IMR-90 (cell line): Measurements from ENCODE around the gene CNTFR. TPM values are rescaled to one million over a fixed set of nuclear protein-coding genes. Genes with fewer than 3 reads are reported as not detected.

ENCODE experiments used
- ATAC-seq: fragments of 200-7000 bp; cut with Tn5 transposase; 2 replicates; pipeline ENCODE4 v1.9.1; 2020; ENCODE audit warnings: low read depth, mild to moderate bottlenecking, moderate library complexity
- BruUV-seq: library from RNA; stranded (reverse); fragments of 400-500 nt; replicated peaks from 2 replicates; lab custom pipeline; 2021; lab: Mats Ljungman, UMichigan
- CTCF ChIA-PET: fragments of 300-600 bp; formaldehyde crosslinking; extraction: SDS; loops from one replicate; lab custom pipeline; 2021; ENCODE audit warnings: antibody characterized with exemption; lab: Yijun Ruan, JAX
- POLR2A ChIA-PET: fragments of 300-600 bp; sonication (Branson Sonifier 250); formaldehyde crosslinking; loops from one replicate; lab custom pipeline; 2022; ENCODE audit warnings: antibody characterized with exemption; ENCODE audit not compliant: unreplicated experiment; lab: Charles Lee
- DNase-seq: peaks from one replicate; pipeline ENCODE4 v3.0.0; 2013
- H2AFZ ChIP-seq: replicated peaks from 2 replicates; pipeline ENCODE3; 2013; ENCODE audit warnings: low read length, mild to moderate bottlenecking; ENCODE audit not compliant: poor library complexity
- H2AK5ac ChIP-seq: 2 replicates; pipeline ENCODE4 v1.6.1; 2013; ENCODE audit warnings: low read depth, low read length, inconsistent platforms
- H2AK9ac ChIP-seq: replicated peaks from 2 replicates; pipeline ENCODE3; 2013; ENCODE audit warnings: mild to moderate bottlenecking, low read depth, low read length, moderate library complexity; ENCODE audit not compliant: poor library complexity
- H2BK120ac ChIP-seq: 2 replicates; pipeline ENCODE4 v1.6.1; 2013; ENCODE audit warnings: low read depth, low read length, inconsistent platforms
- H2BK15ac ChIP-seq: 3 replicates; pipeline ENCODE4 v1.6.1; 2013; ENCODE audit warnings: low read depth, low read length, inconsistent platforms
- H2BK20ac ChIP-seq: 2 replicates; pipeline ENCODE4 v1.6.1; 2013; ENCODE audit warnings: low read depth, mild to moderate bottlenecking, inconsistent platforms, low read length, moderate library complexity
- H2BK5ac ChIP-seq: 2 replicates; pipeline ENCODE4 v1.6.1; 2013; ENCODE audit warnings: mild to moderate bottlenecking, low read depth, low read length, inconsistent platforms; ENCODE audit not compliant: poor library complexity, severe bottlenecking
- H3K14ac ChIP-seq: replicated peaks from 2 replicates; pipeline ENCODE4 v1.6.1; 2013; ENCODE audit warnings: low read depth, low read length, inconsistent platforms
- H3K18ac ChIP-seq: 2 replicates; pipeline ENCODE4 v1.6.1; 2013; ENCODE audit warnings: low read depth, low read length, control low read depth
- H3K23ac ChIP-seq: 2 replicates; pipeline ENCODE4 v1.6.1; 2013; ENCODE audit warnings: low read depth, low read length, inconsistent platforms
- H3K27ac ChIP-seq: 2 replicates; pipeline ENCODE4 v1.5.1; 2013; ENCODE audit warnings: mild to moderate bottlenecking, control low read depth, low read length; ENCODE audit not compliant: insufficient read depth
- H3K27me3 ChIP-seq: 2 replicates; pipeline ENCODE4 v1.6.1; 2013; ENCODE audit warnings: low read length; ENCODE audit not compliant: control insufficient read depth, insufficient read depth
- H3K36me3 ChIP-seq: 2 replicates; pipeline ENCODE4 v1.6.1; 2013; ENCODE audit warnings: low read length, mixed read lengths; ENCODE audit not compliant: control insufficient read depth, insufficient read depth
- H3K4ac ChIP-seq: 2 replicates; pipeline ENCODE4 v1.6.1; 2013; ENCODE audit warnings: low read depth, low read length, inconsistent platforms
- H3K4me1 ChIP-seq: 2 replicates; pipeline ENCODE4 v1.6.1; 2013; ENCODE audit warnings: low read length, mixed read lengths; ENCODE audit not compliant: control insufficient read depth, insufficient read depth
- H3K4me2 ChIP-seq: 2 replicates; pipeline ENCODE4 v1.6.1; 2013; ENCODE audit warnings: low read depth, mild to moderate bottlenecking, control low read depth, low read length, moderate library complexity
- H3K4me3 ChIP-seq: 2 replicates; pipeline ENCODE4 v1.5.1; 2013; ENCODE audit warnings: low read depth, mild to moderate bottlenecking, control low read depth, low read length, moderate library complexity; ENCODE audit not compliant: insufficient read depth
- H3K56ac ChIP-seq: 2 replicates; pipeline ENCODE4 v1.6.1; 2013; ENCODE audit warnings: low read length, inconsistent platforms; ENCODE audit not compliant: insufficient read depth; ENCODE audit errors: extremely low read depth
- H3K79me1 ChIP-seq, 2 experiments: 2 replicates each; pipeline ENCODE4 v1.6.1; 2013; ENCODE audit warnings: low read length in 2 of 2, inconsistent platforms in 1 of 2, low read depth in 1 of 2
- H3K9ac ChIP-seq: 2 replicates; pipeline ENCODE4 v1.6.1; 2013; ENCODE audit warnings: low read depth, low read length, control low read depth
- H3K9me1 ChIP-seq: 2 replicates; pipeline ENCODE4 v1.6.1; 2013; ENCODE audit warnings: low read length, inconsistent platforms; ENCODE audit not compliant: insufficient read depth
- H3K9me3 ChIP-seq: 2 replicates; pipeline ENCODE4 v1.6.1; 2013; ENCODE audit warnings: low read length; ENCODE audit not compliant: control insufficient read depth, insufficient read depth
- H4K20me1 ChIP-seq: 2 replicates; pipeline ENCODE4 v1.6.1; 2013; ENCODE audit warnings: low read length, inconsistent platforms; ENCODE audit not compliant: insufficient read depth
- H4K5ac ChIP-seq: 2 replicates; pipeline ENCODE4 v1.6.1; 2013; ENCODE audit warnings: mild to moderate bottlenecking, low read depth, low read length, control low read depth
- H4K8ac ChIP-seq, 2 experiments: 2 replicates each; pipeline ENCODE4 v1.6.1; 2013; ENCODE audit warnings: low read depth in 2 of 2, low read length in 2 of 2, control low read depth in 1 of 2, inconsistent platforms in 1 of 2
- H4K91ac ChIP-seq: 2 replicates; pipeline ENCODE4 v1.6.1; 2013; ENCODE audit warnings: low read depth, low read length, inconsistent platforms; ENCODE audit not compliant: insufficient read depth
- BHLHE40 ChIP-seq: fragments of 150-350 bp; IDR thresholded peaks from 2 replicates; pipeline ENCODE4 v1.6.1; 2016; ENCODE audit warnings: mild to moderate bottlenecking, low read depth, low read length
- CEBPB ChIP-seq: IDR thresholded peaks from 2 replicates; pipeline ENCODE4 v1.6.1; 2012; ENCODE audit warnings: low read depth, low read length, improper control_type of control experiment
- CHD1 ChIP-seq: IDR thresholded peaks from 2 replicates; pipeline ENCODE4 v1.6.1; 2012; ENCODE audit warnings: low read depth, low read length, improper control_type of control experiment
- FOS ChIP-seq: fragments of 150-350 bp; IDR thresholded peaks from 2 replicates; pipeline ENCODE4 v1.6.1; 2016; ENCODE audit warnings: low read depth, low read length
- MAFK ChIP-seq: IDR thresholded peaks from 2 replicates; pipeline ENCODE4 v1.6.1; 2012; ENCODE audit warnings: low read depth, low read length, improper control_type of control experiment
- MAZ ChIP-seq: IDR thresholded peaks from 2 replicates; pipeline ENCODE4 v1.6.1; 2012; ENCODE audit warnings: low read depth, mild to moderate bottlenecking, low read length, improper control_type of control experiment, moderate library complexity, borderline replicate concordance
- MXI1 ChIP-seq: IDR thresholded peaks from 2 replicates; pipeline ENCODE4 v1.6.1; 2012; ENCODE audit warnings: low read depth, mild to moderate bottlenecking, low read length, moderate library complexity, borderline replicate concordance
- NFE2L2 ChIP-seq: fragments of 150-350 bp; IDR thresholded peaks from 2 replicates; pipeline ENCODE4 v1.6.1; 2016; ENCODE audit warnings: low read depth, mild to moderate bottlenecking, low read length
- POLR2A ChIP-seq: IDR thresholded peaks from 2 replicates; pipeline ENCODE4 v1.6.1; 2012; ENCODE audit warnings: mild to moderate bottlenecking, low read depth, low read length
- RAD21 ChIP-seq: IDR thresholded peaks from 2 replicates; pipeline ENCODE4 v1.6.1; 2012; ENCODE audit warnings: low read length, improper control_type of control experiment
- RCOR1 ChIP-seq: IDR thresholded peaks from 2 replicates; pipeline ENCODE4 v1.6.1; 2012; ENCODE audit warnings: mild to moderate bottlenecking, low read length, improper control_type of control experiment; ENCODE audit not compliant: insufficient replicate concordance
- RFX5 ChIP-seq: IDR thresholded peaks from 2 replicates; pipeline ENCODE4 v1.8.0; 2012; ENCODE audit warnings: low read depth, mild to moderate bottlenecking, low read length, moderate library complexity
- SMC3 ChIP-seq: fragments of 150-350 bp; IDR thresholded peaks from 2 replicates; pipeline ENCODE4 v1.6.1; 2016; ENCODE audit warnings: low read depth, mild to moderate bottlenecking, antibody characterized with exemption, low read length, moderate library complexity
- WGBS, 2 experiments: methylation state at CpG; one replicate each; pipeline versions ENCODE4 v1.1.5 to v1.1.7; 2013; ENCODE audit warnings: missing lambda C conversion rate in 2 of 2; ENCODE audit not compliant: insufficient read length in 1 of 2; ENCODE audit errors: extremely low coverage in 2 of 2; 5-methylcytosine and 5-hydroxymethylcytosine counted together
- dilution Hi-C: fragments of 300-500 bp; cut with HindIII; formaldehyde crosslinking; loops from one replicate; pipeline ENCODE4 v1.14.3; 2018; ENCODE audit warnings: low sequenced_read_pairs; ENCODE audit not compliant: unreplicated experiment
- in situ Hi-C: fragments of 300-500 bp; cut with MboI; formaldehyde crosslinking; loops from 3 replicates; pipeline ENCODE4 v1.14.3; 2019; ENCODE audit warnings: low sequenced_read_pairs, inconsistent platforms, mixed read lengths
- intact Hi-C: fragments of 100-400 bp; cut with micrococcal nuclease; formaldehyde crosslinking; loops from 2 replicates; pipeline ENCODE4 v1.10.0; 2022
- polyA plus RNA-seq, 3 experiments: library from polyadenylated mRNA; depleted of rRNA; stranded (reverse); fragments of >200 nt; gene quantifications; 2 replicates each; pipeline ENCODE4 v1.2.3, GENCODE V29; 2012; ENCODE audit warnings: low replicate concordance in 1 of 3
- total RNA-seq: library from RNA; depleted of rRNA; stranded (reverse); fragments of >200 nt; gene quantifications from 2 replicates; pipeline ENCODE4 v1.2.3, GENCODE V29; 2012
- TF ChIP-seq, protein P1 (sequence below): fragments of 150-350 bp; IDR thresholded peaks from 2 replicates; pipeline ENCODE4 v1.6.1; 2016; ENCODE audit warnings: low read depth, mild to moderate bottlenecking, low read length, moderate library complexity, borderline replicate concordance
- TF ChIP-seq, protein P2 (sequence below): conservative IDR thresholded peaks from 2 replicates; pipeline ENCODE4 v1.5.1; 2012; ENCODE audit warnings: mild to moderate bottlenecking, low read depth, low read length, improper control_type of control experiment
- TF ChIP-seq, protein P3 (sequence below): fragments of 150-350 bp; IDR thresholded peaks from 2 replicates; pipeline ENCODE4 v1.6.1; 2017; ENCODE audit warnings: mild to moderate bottlenecking, antibody characterized with exemption, low read length, low read depth

CNTFR gene
- total and polyA plus RNA-seq, 2 of the 4 experiments (the other 2 are of a cell fraction) = not detected

DNA sequence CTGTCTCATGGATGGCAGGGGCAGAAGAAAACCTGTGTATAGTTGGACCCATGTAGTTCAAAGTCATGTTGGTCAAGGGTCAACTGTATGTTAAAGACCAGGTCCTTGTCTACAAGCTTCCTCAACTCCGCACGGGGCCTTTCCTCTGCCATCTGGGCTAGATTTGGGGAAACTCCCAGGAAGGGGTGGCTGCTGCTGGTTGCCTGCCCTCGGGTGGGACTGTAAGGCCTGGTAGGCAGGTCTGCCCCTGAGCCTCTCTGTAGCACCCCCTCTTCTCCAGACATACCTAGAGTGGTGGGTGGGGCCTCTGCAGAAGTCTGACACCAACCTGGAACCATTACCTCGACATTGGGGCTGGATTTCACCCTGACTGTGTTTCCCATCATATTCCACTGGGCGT, 82.0 kb downstream of the CNTFR start:
- ChIA-PET CTCF (interaction anchor here (0.6 kb wide), 1 partner anchor 17 kb away, joined by 3 read pairs; no protein-coding TSS in a partner anchor), POLR2A (no interaction called here)
- H3K27ac ChIP-seq = no peak overlapping the region
- dilution Hi-C loops (no loop called here), intact Hi-C loops (no loop called here), in situ Hi-C loops (no loop called here)
- 14% methylated on average over 1 of the region's 5 CpGs; no CpG with 5 or more reads in 1 of the 2 experiments for WGBS, 2 experiments
- no peaks in the 10 kb centered on the region for H4K20me1 ChIP-seq
- BruUV-seq = no TSS peak
- H2BK20ac ChIP-seq = no peak overlapping the region
- H2AK9ac ChIP-seq = no peak overlapping the region
- H2AFZ ChIP-seq = no peak overlapping the region
- H4K8ac ChIP-seq = no peak overlapping the region
- no peak overlapping the region for H3K9ac ChIP-seq
- no peaks in the 10 kb centered on the region for H3K79me1 ChIP-seq
- no peak overlapping the region for H2BK5ac ChIP-seq
- H3K14ac ChIP-seq = no peak overlapping the region
- DNase-seq = no peak
- H2BK15ac ChIP-seq = no peak overlapping the region
- TF ChIP-seq BHLHE40 = no peak
- no peak for TF ChIP-seq FOS
- no peak for TF ChIP-seq RCOR1
- no peak for TF ChIP-seq CHD1
- no peak for TF ChIP-seq MXI1
- TF ChIP-seq, protein P1, sequence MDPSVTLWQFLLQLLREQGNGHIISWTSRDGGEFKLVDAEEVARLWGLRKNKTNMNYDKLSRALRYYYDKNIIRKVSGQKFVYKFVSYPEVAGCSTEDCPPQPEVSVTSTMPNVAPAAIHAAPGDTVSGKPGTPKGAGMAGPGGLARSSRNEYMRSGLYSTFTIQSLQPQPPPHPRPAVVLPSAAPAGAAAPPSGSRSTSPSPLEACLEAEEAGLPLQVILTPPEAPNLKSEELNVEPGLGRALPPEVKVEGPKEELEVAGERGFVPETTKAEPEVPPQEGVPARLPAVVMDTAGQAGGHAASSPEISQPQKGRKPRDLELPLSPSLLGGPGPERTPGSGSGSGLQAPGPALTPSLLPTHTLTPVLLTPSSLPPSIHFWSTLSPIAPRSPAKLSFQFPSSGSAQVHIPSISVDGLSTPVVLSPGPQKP = no peak
- TF ChIP-seq, protein P2, sequence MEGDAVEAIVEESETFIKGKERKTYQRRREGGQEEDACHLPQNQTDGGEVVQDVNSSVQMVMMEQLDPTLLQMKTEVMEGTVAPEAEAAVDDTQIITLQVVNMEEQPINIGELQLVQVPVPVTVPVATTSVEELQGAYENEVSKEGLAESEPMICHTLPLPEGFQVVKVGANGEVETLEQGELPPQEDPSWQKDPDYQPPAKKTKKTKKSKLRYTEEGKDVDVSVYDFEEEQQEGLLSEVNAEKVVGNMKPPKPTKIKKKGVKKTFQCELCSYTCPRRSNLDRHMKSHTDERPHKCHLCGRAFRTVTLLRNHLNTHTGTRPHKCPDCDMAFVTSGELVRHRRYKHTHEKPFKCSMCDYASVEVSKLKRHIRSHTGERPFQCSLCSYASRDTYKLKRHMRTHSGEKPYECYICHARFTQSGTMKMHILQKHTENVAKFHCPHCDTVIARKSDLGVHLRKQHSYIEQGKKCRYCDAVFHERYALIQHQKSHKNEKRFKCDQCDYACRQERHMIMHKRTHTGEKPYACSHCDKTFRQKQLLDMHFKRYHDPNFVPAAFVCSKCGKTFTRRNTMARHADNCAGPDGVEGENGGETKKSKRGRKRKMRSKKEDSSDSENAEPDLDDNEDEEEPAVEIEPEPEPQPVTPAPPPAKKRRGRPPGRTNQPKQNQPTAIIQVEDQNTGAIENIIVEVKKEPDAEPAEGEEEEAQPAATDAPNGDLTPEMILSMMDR = no peak
- no peak for TF ChIP-seq SMC3
- no peak for TF ChIP-seq RFX5
- no peak for TF ChIP-seq CEBPB
- no peak for TF ChIP-seq MAZ
- TF ChIP-seq, protein P3, sequence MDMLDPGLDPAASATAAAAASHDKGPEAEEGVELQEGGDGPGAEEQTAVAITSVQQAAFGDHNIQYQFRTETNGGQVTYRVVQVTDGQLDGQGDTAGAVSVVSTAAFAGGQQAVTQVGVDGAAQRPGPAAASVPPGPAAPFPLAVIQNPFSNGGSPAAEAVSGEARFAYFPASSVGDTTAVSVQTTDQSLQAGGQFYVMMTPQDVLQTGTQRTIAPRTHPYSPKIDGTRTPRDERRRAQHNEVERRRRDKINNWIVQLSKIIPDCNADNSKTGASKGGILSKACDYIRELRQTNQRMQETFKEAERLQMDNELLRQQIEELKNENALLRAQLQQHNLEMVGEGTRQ = no peak
- TF ChIP-seq NFE2L2 = no peak
- TF ChIP-seq POLR2A = no peak
- no peak for TF ChIP-seq MAFK
- no peak for TF ChIP-seq RAD21
- no peak overlapping the region for H3K4me3 ChIP-seq
- H3K56ac ChIP-seq = no peak overlapping the region
- H4K5ac ChIP-seq = no peak overlapping the region
- no peak overlapping the region for H4K91ac ChIP-seq
- H3K9me3 ChIP-seq = no peaks in the 10 kb centered on the region
- H3K27me3 ChIP-seq = peaks cover 60% of the 10 kb centered on the region
- no peak overlapping the region; the same call in 1 of the 2 replicates for H3K23ac ChIP-seq
- no peak overlapping the region for H3K4ac ChIP-seq
- H3K36me3 ChIP-seq = no peaks in the 10 kb centered on the region
- H3K4me1 ChIP-seq = no peaks in the 10 kb centered on the region
- no peaks in the 10 kb centered on the region for H3K9me1 ChIP-seq
- H3K18ac ChIP-seq = no peak overlapping the region
- H2BK120ac ChIP-seq = no peak overlapping the region
- H2AK5ac ChIP-seq = no peak overlapping the region
- H3K4me2 ChIP-seq = no peak overlapping the region
- no peak for ATAC-seq
